ENCODE data around the gene TPH2. TPM values are rescaled to one million over a fixed set of nuclear protein-coding genes. Genes with fewer than 3 reads are reported as not detected.
A peak's percentile ranks its signal among the peaks of the same experiment; 100 is the strongest.

TPH2 gene
- polyA plus RNA-seq, 1 donor: 0.04 TPM

GRCh38 chr12:71999795-72000194, 61.1 kb downstream of the TPH2 start:
- Histone ChIP-seq H3K27me3 (ENCODE audit: control insufficient read depth, insufficient read depth, low read length) (no peaks in the 10 kb centered on the region), H3K36me3 (ENCODE audit: control insufficient read depth, insufficient read depth, low read length) (no peaks in the 10 kb centered on the region), H3K4me1 (ENCODE audit: control insufficient read depth, insufficient read depth, low read length) (no peaks in the 10 kb centered on the region), H3K9me3 (ENCODE audit: control insufficient read depth, low read depth, low read length) (no peaks in the 10 kb centered on the region), H3K27ac (ENCODE audit: low read length) (no peak overlapping the region), H3K4me3 (ENCODE audit: low read length) (no peak overlapping the region)
- DNase-seq: no peak
- 43% methylated on average over 1 of the region's 1 CpG for WGBS (ENCODE audit: insufficient coverage, low lambda C conversion rate)

- Histone ChIP-seq H3K9me3 (ENCODE audit: control insufficient read depth, low read depth, low read length) (no peaks in the 10 kb centered on the region), H3K4me1 (ENCODE audit: control insufficient read depth, insufficient read depth, low read length) (no peaks in the 10 kb centered on the region), H3K27ac (ENCODE audit: low read length) (no peak overlapping the region), H3K36me3 (ENCODE audit: control insufficient read depth, insufficient read depth, low read length) (no peaks in the 10 kb centered on the region), H3K27me3 (ENCODE audit: control insufficient read depth, insufficient read depth, low read length) (no peaks in the 10 kb centered on the region), H3K4me3 (ENCODE audit: low read length) (no peak overlapping the region)
- no peak for DNase-seq
- WGBS (ENCODE audit: insufficient coverage, low lambda C conversion rate): no CpG with 5 or more reads among the region's 9 CpGs
These were observed 62.5 kb downstream of the TPH2 start for GRCh38 chr12:72000969-72001648.

GRCh38 chr12:72006766-72007165, 68.1 kb downstream of the TPH2 start:
- H3K4me3 ChIP-seq (ENCODE audit: low read length): no peak overlapping the region
- no CpG with 5 or more reads among the region's 2 CpGs for WGBS (ENCODE audit: insufficient coverage, low lambda C conversion rate)
- H3K27ac ChIP-seq (ENCODE audit: low read length): no peak overlapping the region
- DNase-seq: no peak
- H3K4me1 ChIP-seq (ENCODE audit: control insufficient read depth, insufficient read depth, low read length): no peaks in the 10 kb centered on the region
- H3K27me3 ChIP-seq (ENCODE audit: control insufficient read depth, insufficient read depth, low read length): no peaks in the 10 kb centered on the region
- no peaks in the 10 kb centered on the region for H3K36me3 ChIP-seq (ENCODE audit: control insufficient read depth, insufficient read depth, low read length)
- H3K9me3 ChIP-seq (ENCODE audit: control insufficient read depth, low read depth, low read length): no peaks in the 10 kb centered on the region

DNA sequence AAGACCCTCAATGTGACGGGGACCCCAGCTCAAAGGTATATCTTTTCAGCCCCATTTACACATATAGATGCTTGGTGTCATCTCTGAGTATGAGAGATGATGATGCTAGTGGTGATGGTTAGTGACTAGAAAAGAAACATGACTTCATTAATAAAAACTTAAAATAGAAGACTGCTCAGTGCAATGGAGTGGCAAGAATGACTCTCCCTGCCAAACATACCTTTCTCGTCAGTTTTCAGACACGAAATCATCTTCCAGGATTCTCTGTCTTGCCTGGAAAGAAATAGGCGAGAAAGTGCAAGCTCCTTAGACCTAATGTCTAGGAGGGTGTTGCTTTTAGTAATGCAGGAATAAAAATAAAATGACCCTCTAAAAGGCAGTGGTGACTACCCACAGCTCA, 71.7 kb downstream of the TPH2 start:
- H3K27me3 ChIP-seq (ENCODE audit: control insufficient read depth, insufficient read depth, low read length): no peaks in the 10 kb centered on the region
- DNase-seq: no peak
- no peaks in the 10 kb centered on the region for H3K36me3 ChIP-seq (ENCODE audit: control insufficient read depth, insufficient read depth, low read length)
- no peak overlapping the region for H3K4me3 ChIP-seq (ENCODE audit: low read length)
- H3K27ac ChIP-seq (ENCODE audit: low read length): no peak overlapping the region
- no peaks in the 10 kb centered on the region for H3K4me1 ChIP-seq (ENCODE audit: control insufficient read depth, insufficient read depth, low read length)
- WGBS (ENCODE audit: insufficient coverage, low lambda C conversion rate): no CpG with 5 or more reads among the region's 4 CpGs
- no peaks in the 10 kb centered on the region for H3K9me3 ChIP-seq (ENCODE audit: control insufficient read depth, low read depth, low read length)

- no CpG with 5 or more reads among the region's 1 CpG for WGBS (ENCODE audit: insufficient coverage, low lambda C conversion rate)
- Histone ChIP-seq H3K36me3 (ENCODE audit: control insufficient read depth, insufficient read depth, low read length) (no peaks in the 10 kb centered on the region), H3K4me3 (ENCODE audit: low read length) (no peak overlapping the region), H3K27ac (ENCODE audit: low read length) (no peak overlapping the region), H3K27me3 (ENCODE audit: control insufficient read depth, insufficient read depth, low read length) (no peaks in the 10 kb centered on the region), H3K9me3 (ENCODE audit: control insufficient read depth, low read depth, low read length) (no peaks in the 10 kb centered on the region), H3K4me1 (ENCODE audit: control insufficient read depth, insufficient read depth, low read length) (no peaks in the 10 kb centered on the region)
- no peak for DNase-seq
These were observed 72.7 kb downstream of the TPH2 start for GRCh38 chr12:72011374-72011773.

DNA sequence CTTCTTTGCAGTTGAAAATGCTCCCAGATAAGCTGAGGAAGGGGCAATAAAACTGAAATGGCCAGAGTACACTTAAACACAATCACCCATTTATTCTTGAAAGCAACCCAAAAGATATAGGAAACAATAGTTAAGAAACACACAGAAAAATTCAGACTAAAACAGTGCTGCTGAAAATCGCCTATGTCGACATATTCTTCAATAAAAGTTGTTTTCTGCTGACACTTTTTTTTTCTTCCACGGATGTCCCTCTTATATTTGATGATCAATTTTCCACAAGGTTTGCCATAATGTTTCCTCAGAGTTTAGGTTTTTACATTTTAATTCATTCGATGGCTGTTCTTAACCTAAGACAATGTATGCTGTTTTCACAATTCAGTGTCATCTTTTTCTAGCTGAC, 74.2 kb downstream of the TPH2 start:
- Histone ChIP-seq H3K4me3 (ENCODE audit: low read length) (no peak overlapping the region), H3K27me3 (ENCODE audit: control insufficient read depth, insufficient read depth, low read length) (no peaks in the 10 kb centered on the region), H3K9me3 (ENCODE audit: control insufficient read depth, low read depth, low read length) (no peaks in the 10 kb centered on the region), H3K36me3 (ENCODE audit: control insufficient read depth, insufficient read depth, low read length) (no peaks in the 10 kb centered on the region), H3K27ac (ENCODE audit: low read length) (no peak overlapping the region), H3K4me1 (ENCODE audit: control insufficient read depth, insufficient read depth, low read length) (no peaks in the 10 kb centered on the region)
- WGBS (ENCODE audit: insufficient coverage, low lambda C conversion rate): 69% methylated on average over 2 of the region's 4 CpGs
- DNase-seq: no peak

DNA sequence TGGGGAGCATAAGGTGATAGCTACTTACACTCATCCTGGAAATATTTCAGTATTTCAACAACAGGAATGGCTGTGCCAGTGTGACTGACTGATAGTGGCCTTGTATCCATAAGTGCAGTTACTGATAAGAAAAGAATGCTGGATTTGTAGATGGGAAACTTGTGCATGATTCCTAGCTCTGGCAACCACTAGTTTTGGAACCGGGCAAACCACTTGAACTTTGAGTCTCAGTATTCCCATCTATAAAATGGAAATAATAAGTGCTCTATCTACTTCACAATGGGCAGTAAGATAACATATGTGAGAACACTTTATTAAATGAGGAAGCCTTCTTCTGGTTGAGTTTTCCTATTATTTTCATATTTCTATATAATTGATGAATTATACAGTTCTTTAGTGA, 77.2 kb downstream of the TPH2 start:
- H3K27me3 ChIP-seq (ENCODE audit: control insufficient read depth, insufficient read depth, low read length): no peaks in the 10 kb centered on the region
- H3K4me3 ChIP-seq (ENCODE audit: low read length): no peak overlapping the region
- no peaks in the 10 kb centered on the region for H3K36me3 ChIP-seq (ENCODE audit: control insufficient read depth, insufficient read depth, low read length)
- no peak overlapping the region for H3K27ac ChIP-seq (ENCODE audit: low read length)
- DNase-seq: no peak
- H3K4me1 ChIP-seq (ENCODE audit: control insufficient read depth, insufficient read depth, low read length): no peaks in the 10 kb centered on the region
- WGBS (ENCODE audit: insufficient coverage, low lambda C conversion rate): no CpG with 5 or more reads among the region's 1 CpG
- no peaks in the 10 kb centered on the region for H3K9me3 ChIP-seq (ENCODE audit: control insufficient read depth, low read depth, low read length)

GRCh38 chr12:72017054-72017651, 78.5 kb downstream of the TPH2 start:
- Histone ChIP-seq H3K4me3 (ENCODE audit: low read length) (no peak overlapping the region), H3K9me3 (ENCODE audit: control insufficient read depth, low read depth, low read length) (no peaks in the 10 kb centered on the region), H3K4me1 (ENCODE audit: control insufficient read depth, insufficient read depth, low read length) (no peaks in the 10 kb centered on the region), H3K36me3 (ENCODE audit: control insufficient read depth, insufficient read depth, low read length) (no peaks in the 10 kb centered on the region), H3K27ac (ENCODE audit: low read length) (no peak overlapping the region), H3K27me3 (ENCODE audit: control insufficient read depth, insufficient read depth, low read length) (no peaks in the 10 kb centered on the region)
- peak; percentile 81 to 85 for DNase-seq
- WGBS (ENCODE audit: insufficient coverage, low lambda C conversion rate): 0% methylated on average over 1 of the region's 6 CpGs

GRCh38 chr12:72018036-72018435, 79.4 kb downstream of the TPH2 start:
- Histone ChIP-seq H3K27me3 (ENCODE audit: control insufficient read depth, insufficient read depth, low read length) (no peaks in the 10 kb centered on the region), H3K4me3 (ENCODE audit: low read length) (no peak overlapping the region), H3K4me1 (ENCODE audit: control insufficient read depth, insufficient read depth, low read length) (no peaks in the 10 kb centered on the region), H3K27ac (ENCODE audit: low read length) (no peak overlapping the region), H3K36me3 (ENCODE audit: control insufficient read depth, insufficient read depth, low read length) (no peaks in the 10 kb centered on the region), H3K9me3 (ENCODE audit: control insufficient read depth, low read depth, low read length) (no peaks in the 10 kb centered on the region)
- DNase-seq: no peak

DNA sequence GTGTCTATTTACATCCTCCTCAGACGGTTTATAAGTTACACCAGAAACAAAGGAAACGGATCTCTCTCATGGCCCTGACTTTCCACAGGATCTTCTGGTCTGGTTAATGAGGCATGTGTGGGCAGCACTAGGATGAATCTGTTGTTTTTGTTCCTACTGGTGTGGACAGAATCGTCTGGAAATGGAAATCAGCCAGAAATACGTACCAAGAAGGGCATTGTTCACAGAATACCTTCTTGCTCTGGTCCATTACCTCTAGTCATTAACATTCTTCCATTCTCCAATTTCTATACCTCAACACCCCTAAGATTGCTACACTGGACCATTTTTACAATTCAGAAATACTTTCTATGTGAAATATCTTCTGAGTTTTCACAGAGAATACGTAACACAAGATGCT, 86.0 kb downstream of the TPH2 start:
- no peaks in the 10 kb centered on the region for H3K36me3 ChIP-seq (ENCODE audit: control insufficient read depth, insufficient read depth, low read length)
- no peaks in the 10 kb centered on the region for H3K4me1 ChIP-seq (ENCODE audit: control insufficient read depth, insufficient read depth, low read length)
- H3K27me3 ChIP-seq (ENCODE audit: control insufficient read depth, insufficient read depth, low read length): no peaks in the 10 kb centered on the region
- no peak overlapping the region for H3K4me3 ChIP-seq (ENCODE audit: low read length)
- no peak overlapping the region for H3K27ac ChIP-seq (ENCODE audit: low read length)
- no peaks in the 10 kb centered on the region for H3K9me3 ChIP-seq (ENCODE audit: control insufficient read depth, low read depth, low read length)
- no peak for DNase-seq
- WGBS (ENCODE audit: insufficient coverage, low lambda C conversion rate): 100% methylated on average over 1 of the region's 5 CpGs

DNA sequence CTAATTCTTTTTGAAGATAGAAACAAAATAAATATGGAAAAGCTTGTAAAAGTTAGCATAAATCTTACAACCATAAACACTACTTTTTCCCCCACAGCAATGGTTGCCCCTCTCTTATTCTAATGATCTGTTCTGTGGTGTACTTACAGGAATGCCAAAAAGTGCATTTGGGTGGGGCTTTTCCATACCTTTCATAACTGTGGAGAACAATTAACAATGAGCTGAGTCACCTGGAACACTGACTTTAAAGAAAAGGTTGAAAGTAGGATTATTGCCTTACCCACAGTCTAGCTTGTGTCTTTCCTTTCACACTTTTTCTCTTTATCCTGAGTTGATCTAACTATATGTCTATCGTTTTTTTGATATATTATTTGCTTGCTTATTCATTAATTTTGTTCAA, 86.9 kb downstream of the TPH2 start:
- WGBS (ENCODE audit: insufficient coverage, low lambda C conversion rate): 89% methylated on average over 1 of the region's 1 CpG
- no peak overlapping the region for H3K4me3 ChIP-seq (ENCODE audit: low read length)
- H3K36me3 ChIP-seq (ENCODE audit: control insufficient read depth, insufficient read depth, low read length): no peaks in the 10 kb centered on the region
- H3K27ac ChIP-seq (ENCODE audit: low read length): no peak overlapping the region
- H3K9me3 ChIP-seq (ENCODE audit: control insufficient read depth, low read depth, low read length): no peaks in the 10 kb centered on the region
- no peaks in the 10 kb centered on the region for H3K4me1 ChIP-seq (ENCODE audit: control insufficient read depth, insufficient read depth, low read length)
- H3K27me3 ChIP-seq (ENCODE audit: control insufficient read depth, insufficient read depth, low read length): no peaks in the 10 kb centered on the region
- DNase-seq: no peak
